ENCODE data around the gene RFC4.

DNA sequence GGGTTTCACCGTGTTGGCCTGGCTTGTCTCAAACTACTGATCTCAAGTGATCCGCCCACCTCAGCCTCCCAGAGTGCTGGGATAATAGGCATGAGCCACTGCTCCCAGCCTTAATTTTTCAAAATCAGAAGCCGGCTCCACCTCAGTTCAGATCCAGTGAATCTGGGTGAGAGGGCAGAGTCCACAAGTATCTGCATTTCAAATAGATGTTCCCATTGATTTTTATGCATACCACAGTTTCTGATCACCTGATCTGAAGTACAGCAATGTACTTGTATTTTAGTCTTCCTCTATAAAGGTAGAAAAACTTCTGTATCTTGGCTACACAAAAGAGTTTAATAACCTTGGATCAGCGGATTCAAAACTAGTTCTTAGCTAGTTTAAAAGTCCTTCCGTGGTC is 27.1 kb downstream of the RFC4 start:
- TF ChIP-seq, protein P1, sequence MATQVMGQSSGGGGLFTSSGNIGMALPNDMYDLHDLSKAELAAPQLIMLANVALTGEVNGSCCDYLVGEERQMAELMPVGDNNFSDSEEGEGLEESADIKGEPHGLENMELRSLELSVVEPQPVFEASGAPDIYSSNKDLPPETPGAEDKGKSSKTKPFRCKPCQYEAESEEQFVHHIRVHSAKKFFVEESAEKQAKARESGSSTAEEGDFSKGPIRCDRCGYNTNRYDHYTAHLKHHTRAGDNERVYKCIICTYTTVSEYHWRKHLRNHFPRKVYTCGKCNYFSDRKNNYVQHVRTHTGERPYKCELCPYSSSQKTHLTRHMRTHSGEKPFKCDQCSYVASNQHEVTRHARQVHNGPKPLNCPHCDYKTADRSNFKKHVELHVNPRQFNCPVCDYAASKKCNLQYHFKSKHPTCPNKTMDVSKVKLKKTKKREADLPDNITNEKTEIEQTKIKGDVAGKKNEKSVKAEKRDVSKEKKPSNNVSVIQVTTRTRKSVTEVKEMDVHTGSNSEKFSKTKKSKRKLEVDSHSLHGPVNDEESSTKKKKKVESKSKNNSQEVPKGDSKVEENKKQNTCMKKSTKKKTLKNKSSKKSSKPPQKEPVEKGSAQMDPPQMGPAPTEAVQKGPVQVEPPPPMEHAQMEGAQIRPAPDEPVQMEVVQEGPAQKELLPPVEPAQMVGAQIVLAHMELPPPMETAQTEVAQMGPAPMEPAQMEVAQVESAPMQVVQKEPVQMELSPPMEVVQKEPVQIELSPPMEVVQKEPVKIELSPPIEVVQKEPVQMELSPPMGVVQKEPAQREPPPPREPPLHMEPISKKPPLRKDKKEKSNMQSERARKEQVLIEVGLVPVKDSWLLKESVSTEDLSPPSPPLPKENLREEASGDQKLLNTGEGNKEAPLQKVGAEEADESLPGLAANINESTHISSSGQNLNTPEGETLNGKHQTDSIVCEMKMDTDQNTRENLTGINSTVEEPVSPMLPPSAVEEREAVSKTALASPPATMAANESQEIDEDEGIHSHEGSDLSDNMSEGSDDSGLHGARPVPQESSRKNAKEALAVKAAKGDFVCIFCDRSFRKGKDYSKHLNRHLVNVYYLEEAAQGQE (IDR thresholded peaks at IDR 0.05; ENCODE audit: insufficient read depth in 1 of 2, low read depth in 2 of 2, low read length in 2 of 2): no peak
- TF ChIP-seq POLR2AphosphoS5 (IDR thresholded peaks at IDR 0.05; ENCODE audit: low read depth, low read length): no peak
- no peak for TF ChIP-seq SIN3A (IDR thresholded peaks at IDR 0.05; ENCODE audit: borderline replicate concordance, insufficient read depth, low read length)
- TF ChIP-seq FOXP2 (optimal IDR thresholded peaks at IDR 0.05; ENCODE audit: borderline replicate concordance, extremely low read depth, extremely low read length, insufficient read depth): no peak
- no peak for TF ChIP-seq TAF1 (IDR thresholded peaks at IDR 0.05; ENCODE audit: borderline replicate concordance, insufficient read depth, low read length)
